Measurements from ENCODE around the gene ATP8A2. TPM values are rescaled to one million over a fixed set of nuclear protein-coding genes. Genes with fewer than 3 reads are reported as not detected.
A peak's percentile ranks its signal among the peaks of the same experiment; 100 is the strongest.

Gene ATP8A2
- total and polyA plus RNA-seq, 2 of the 4 experiments (the other 2 are of a cell fraction) = 0.02 to 0.18 TPM

- Histone ChIP-seq H3K4me3 (ENCODE audit: insufficient read depth, low read depth, low read length) (no peak overlapping the region), H2AK5ac (ENCODE audit: low read depth, low read length) (no peak overlapping the region), H4K20me1 (ENCODE audit: insufficient read depth, low read length) (no peaks in the 10 kb centered on the region), H2AK9ac (replicated peaks; ENCODE audit: low read depth, low read length, poor library complexity) (no peak overlapping the region), H3K56ac (ENCODE audit: extremely low read depth, insufficient read depth, low read length) (no peak overlapping the region), H3K9me1 (ENCODE audit: insufficient read depth, low read length) (0 out of 2 replicates have a peak, but pooled peaks cover 3% of the 10 kb centered on the region), H3K23ac (ENCODE audit: low read depth, low read length) (no peak overlapping the region), H4K91ac (ENCODE audit: insufficient read depth, low read depth, low read length) (no peak overlapping the region), H3K9ac (ENCODE audit: low read depth, low read length) (no peak overlapping the region), H3K4ac (ENCODE audit: low read depth, low read length) (no peak overlapping the region), H2AFZ (replicated peaks; ENCODE audit: low read length, poor library complexity) (peak overlapping the region; percentile 3), H3K79me1 (ENCODE audit: low read depth in 1 of 2, low read length in 2 of 2) (no peaks in the 10 kb centered on the region), H3K14ac (replicated peaks; ENCODE audit: low read depth, low read length) (no peak overlapping the region), H3K18ac (ENCODE audit: low read depth, low read length) (no peak overlapping the region), H2BK120ac (ENCODE audit: low read depth, low read length) (no peak overlapping the region), H3K27ac (ENCODE audit: insufficient read depth, low read length) (no peak overlapping the region), H4K8ac (ENCODE audit: low read depth in 2 of 2, low read length in 2 of 2) (no peak overlapping the region), H2BK5ac (ENCODE audit: low read depth, low read length, poor library complexity, severe bottlenecking) (no peak overlapping the region), H3K36me3 (ENCODE audit: control insufficient read depth, insufficient read depth, low read length) (no peaks in the 10 kb centered on the region), H2BK15ac (ENCODE audit: low read depth, low read length) (no peak overlapping the region), H3K9me3 (ENCODE audit: control insufficient read depth, insufficient read depth, low read length) (no peaks in the 10 kb centered on the region), H2BK20ac (ENCODE audit: low read depth, low read length) (no peak overlapping the region), H3K4me2 (ENCODE audit: low read depth, low read length) (no peak overlapping the region), H4K5ac (ENCODE audit: low read depth, low read length) (no peak overlapping the region), H3K27me3 (ENCODE audit: control insufficient read depth, insufficient read depth, low read length) (no peaks in the 10 kb centered on the region), H3K4me1 (ENCODE audit: control insufficient read depth, insufficient read depth, low read length) (no peaks in the 10 kb centered on the region)
- no TSS peak for BruUV-seq (replicated peaks)
- ATAC-seq (ENCODE audit: low read depth) (no peak), DNase-seq (no peak)
- in situ Hi-C loops (cut with MboI; ENCODE audit: low sequenced_read_pairs) = no loop called here
- dilution Hi-C loops (cut with HindIII; ENCODE audit: low sequenced_read_pairs, unreplicated experiment) = no loop called here
- 0% methylated on average over 1 of the region's 12 CpGs; no CpG with 5 or more reads in 1 of the 2 experiments for WGBS, 2 experiments (ENCODE audit: extremely low coverage in 2 of 2, insufficient read length in 1 of 2)
- ChIA-PET CTCF (no interaction called here), POLR2A (ENCODE audit: unreplicated experiment) (no interaction called here)
- intact Hi-C loops (cut with micrococcal nuclease) = no loop called here
- TF ChIP-seq BHLHE40 (IDR thresholded peaks at IDR 0.05; ENCODE audit: low read depth, low read length) (no peak), NFE2L2 (IDR thresholded peaks at IDR 0.05; ENCODE audit: low read depth, low read length) (no peak), MAFK (IDR thresholded peaks at IDR 0.05; ENCODE audit: low read depth, low read length) (no peak), CHD1 (IDR thresholded peaks at IDR 0.05; ENCODE audit: low read depth, low read length) (no peak), FOS (IDR thresholded peaks at IDR 0.05; ENCODE audit: low read depth, low read length) (no peak), CTCF (conservative IDR thresholded peaks at IDR 0.05; ENCODE audit: low read depth, low read length) (no peak)
These were observed 653.4 kb downstream of the ATP8A2 start for GRCh38 chr13:26025196-26025595.
